K562 (cell line): ENCODE results near the gene OGDH. TPM values are rescaled to one million over a fixed set of nuclear protein-coding genes. Genes with fewer than 3 reads are reported as not detected.
A peak's percentile ranks its signal among the peaks of the same experiment; 100 is the strongest.

Source experiments
- ATAC-seq: fragments of 200-7000 bp; cut with Tn5 transposase; 3 replicates; pipeline ENCODE4 v1.9.1; 2020; ENCODE audit warnings: moderate library complexity
- BruUV-seq: library from RNA; stranded (reverse); fragments of 400-500 nt; replicated peaks from 2 replicates; lab custom pipeline; 2021; lab: Mats Ljungman, UMichigan
- CTCF ChIA-PET: fragments of 300-600 bp; formaldehyde crosslinking; extraction: SDS; loops from one replicate; lab custom pipeline; 2021; ENCODE audit warnings: low intra/inter-chr PET ratio; lab: Yijun Ruan, JAX
- POLR2A ChIA-PET: fragments of 300-600, 350-650 bp; sonication (Branson Sonifier 250); formaldehyde crosslinking; extraction: SDS; loops from one replicate; lab custom pipeline; 2021; ENCODE audit warnings: antibody characterized with exemption, inconsistent platforms; lab: Yijun Ruan, JAX
- DNase-seq, 4 experiments: peaks; one replicate each; pipeline versions ENCODE4 v3.0.0 to v3.0.0-alpha.2; 2011 to 2018; ENCODE audit warnings: low spot score in 3 of 4, mixed read lengths in 3 of 4; ENCODE audit errors: extremely low read depth in 1 of 4
- FAIRE-seq: peaks from 2 replicates; lab custom pipeline; 2011; peaks lifted over from hg19 to GRCh38; lab: Jason Lieb, UNC
- H2AFZ ChIP-seq: 2 replicates; pipeline ENCODE4 v1.6.0; 2011; ENCODE audit warnings: low read depth, low read length, control low read depth, inconsistent platforms
- H3K27ac ChIP-seq: fragments of 200-600 bp; 3 replicates; pipeline ENCODE4 v1.8.0; 2011; ENCODE audit warnings: low read depth, mild to moderate bottlenecking, control low read depth, inconsistent platforms, low read length, moderate library complexity, mixed read lengths; ENCODE audit errors: extremely low read depth
- H3K27me3 ChIP-seq, 2 experiments: fragments of 300-600 bp in 1 of 2; 2 replicates in 1 of 2; 3 replicates in 1 of 2; pipeline versions ENCODE4 v1.6.0 to v1.8.0; 2011; ENCODE audit warnings: inconsistent platforms in 2 of 2, low read length in 2 of 2, mild to moderate bottlenecking in 1 of 2, mixed read lengths in 1 of 2, moderate library complexity in 1 of 2; ENCODE audit not compliant: control insufficient read depth in 2 of 2, insufficient read depth in 2 of 2
- H3K36me3 ChIP-seq: fragments of 300-600 bp; 3 replicates; pipeline ENCODE4 v1.8.0; 2011; ENCODE audit warnings: mild to moderate bottlenecking, low read length, inconsistent platforms; ENCODE audit not compliant: control insufficient read depth, insufficient read depth
- H3K4me1 ChIP-seq, 2 experiments: fragments of 200-600 bp in 1 of 2; replicated peaks in 1 of 2; 2 replicates in 1 of 2; 3 replicates in 1 of 2; pipeline versions ENCODE4 v1.5.1 to v1.8.0; 2011; ENCODE audit warnings: inconsistent platforms in 2 of 2, low read length in 2 of 2, mild to moderate bottlenecking in 1 of 2, mixed read lengths in 1 of 2, moderate library complexity in 1 of 2; ENCODE audit not compliant: control insufficient read depth in 2 of 2, insufficient read depth in 2 of 2
- H3K4me2 ChIP-seq: 2 replicates; pipeline ENCODE4 v1.6.1; 2011; ENCODE audit warnings: low read length, control low read depth, inconsistent platforms, mixed read lengths; ENCODE audit not compliant: insufficient read depth
- H3K4me3 ChIP-seq: fragments of 200-600 bp; sonication (generic), shearing (Covaris generic); 2 replicates; pipeline ENCODE4 v1.5.1; 2016; ENCODE audit warnings: control low read depth, inconsistent platforms
- H3K79me2 ChIP-seq: fragments of 200-600 bp; 3 replicates; pipeline ENCODE4 v1.8.0; 2011; ENCODE audit warnings: low read length, inconsistent platforms; ENCODE audit not compliant: control insufficient read depth, insufficient read depth
- H3K9ac ChIP-seq, 2 experiments: 2 replicates each; pipeline versions ENCODE4 v1.6.0 to v1.6.1; 2011; ENCODE audit warnings: low read depth in 2 of 2, low read length in 2 of 2, control low read depth in 1 of 2, inconsistent platforms in 1 of 2, mild to moderate bottlenecking in 1 of 2, mixed read lengths in 1 of 2; ENCODE audit not compliant: insufficient read depth in 1 of 2
- H3K9me1 ChIP-seq: one replicate; pipeline ENCODE4 v1.6.0; 2011; ENCODE audit warnings: inconsistent platforms, mild to moderate bottlenecking, low read length, moderate library complexity; ENCODE audit not compliant: control insufficient read depth, insufficient read depth
- H3K9me3 ChIP-seq: replicated peaks from 2 replicates; pipeline ENCODE4 v1.5.1; 2011; ENCODE audit warnings: low read depth, low read length, inconsistent platforms; ENCODE audit not compliant: control insufficient read depth, insufficient read depth
- H4K20me1 ChIP-seq: replicated peaks from 2 replicates; pipeline ENCODE4 v1.6.1; 2011; ENCODE audit warnings: low read length, inconsistent platforms, mixed read lengths; ENCODE audit not compliant: control insufficient read depth, insufficient read depth
- BRCA1 ChIP-seq, 2 experiments: fragments of 450-650 bp in 1 of 2; sonication (generic) in 1 of 2; formaldehyde crosslinking in 1 of 2; IDR thresholded peaks; 2 replicates each; pipeline versions ENCODE4 v1.5.0 to v1.6.1; 2017 to 2020; ENCODE audit warnings: mild to moderate bottlenecking in 1 of 2, missing genetic modification reagents in 1 of 2
- EZH2 ChIP-seq: IDR thresholded peaks from 2 replicates; pipeline ENCODE4 v1.6.1; 2012; ENCODE audit warnings: low read depth, mild to moderate bottlenecking, inconsistent platforms, low read length, borderline replicate concordance
- MAFF ChIP-seq: IDR thresholded peaks from 2 replicates; pipeline ENCODE4 v1.6.1; 2012; ENCODE audit warnings: low read length, improper control_type of control experiment
- MYBL2 ChIP-seq, 2 experiments: fragments of 450-650 bp in 1 of 2; sonication (generic) in 1 of 2; formaldehyde crosslinking in 1 of 2; IDR thresholded peaks; 2 replicates each; pipeline versions ENCODE4 v1.6.1 to v1.8.1; 2017 to 2022; ENCODE audit warnings: borderline replicate concordance in 1 of 2, inconsistent platforms in 1 of 2, low read depth in 1 of 2, mild to moderate bottlenecking in 1 of 2, missing genetic modification reagents in 1 of 2, moderate library complexity in 1 of 2
- RBM25 ChIP-seq: fragments of 200-400 bp; formaldehyde crosslinking; IDR thresholded peaks from 2 replicates; pipeline ENCODE4 v1.6.1; 2018; ENCODE audit warnings: low read length, low read depth, moderate library complexity; ENCODE audit not compliant: severe bottlenecking
- SRSF1 ChIP-seq: fragments of 200-400 bp; formaldehyde crosslinking; IDR thresholded peaks from 2 replicates; pipeline ENCODE4 v1.6.1; 2017; ENCODE audit warnings: mild to moderate bottlenecking, low read depth, low read length, moderate library complexity
- TAF1 ChIP-seq: IDR thresholded peaks from 2 replicates; pipeline ENCODE4 v1.6.1; 2011; ENCODE audit warnings: mild to moderate bottlenecking, low read length, moderate library complexity; ENCODE audit not compliant: insufficient read depth, control insufficient read depth, severe bottlenecking; ENCODE audit errors: extremely low read depth
- ZNF407 ChIP-seq: fragments of 450-650 bp; IDR thresholded peaks from 2 replicates; pipeline ENCODE4 v1.6.1; 2016; ENCODE audit warnings: low read depth
- WGBS: fragments of 100-300 bp; shearing (Covaris generic); methylation state at CpG from one replicate; pipeline ENCODE4 v1.1.6; 2016; ENCODE audit warnings: low coverage, mixed read lengths; ENCODE audit not compliant: insufficient coverage; ENCODE audit errors: missing lambda C conversion rate; 5-methylcytosine and 5-hydroxymethylcytosine counted together
- in situ Hi-C: fragments of 300-500 bp; cut with MboI; formaldehyde crosslinking; loops from 4 replicates; pipeline ENCODE4 v1.15.0; 2018; ENCODE audit warnings: inconsistent platforms, mixed read lengths
- intact Hi-C: fragments of 100-400 bp; cut with micrococcal nuclease; formaldehyde crosslinking; loops from 2 replicates; pipeline ENCODE4 v1.14.2; 2022
- polyA plus RNA-seq, 8 experiments: library from polyadenylated mRNA; depleted of rRNA in 4 of 8; stranded (reverse) in 5 of 8; unstranded in 3 of 8; fragments of >200 nt; fragmentation: Nextera tagmentation in 2 of 8; fragmentation: Illumina TruSeq in 1 of 8; extraction: Ambion mirVana in 2 of 8; extraction: Trizol in 1 of 8; gene quantifications; 2 replicates each; pipeline versions ENCODE4 v1.2.1 to v1.2.3, GENCODE V29; 2011 to 2014; ENCODE audit warnings: inconsistent platforms in 1 of 8, missing spikeins in 1 of 8
- total RNA-seq, 7 experiments: library from RNA; depleted of rRNA in 6 of 7; stranded (reverse); fragments of >200 nt in 6 of 7; fragmentation: Illumina TruSeq in 2 of 7; extraction: Trizol in 2 of 7; gene quantifications; 2 replicates each; pipeline versions ENCODE4 v1.2.1 to v1.2.3, GENCODE V29; 2011 to 2021; ENCODE audit warnings: low replicate concordance in 1 of 7

The OGDH gene
- total and polyA plus RNA-seq, 9 of the 15 experiments (the other 6 are each of a cell fraction or from before 2014, with no cell fraction given): 3.1 to 80.3 (median 23.5) TPM

- H3K9ac ChIP-seq: peak overlapping the region in 1 of 2 experiments; percentile 2; a peak in 1 of 4 replicates
- no peak overlapping the region for H3K4me3 ChIP-seq
- no peaks in the 10 kb centered on the region for H3K27me3 ChIP-seq
- intact Hi-C loops: no loop called here
- peaks cover 14% of the 10 kb centered on the region for H4K20me1 ChIP-seq
- peaks cover 19% of the 10 kb centered on the region; the same call in 2 of the 3 replicates for H3K36me3 ChIP-seq
- FAIRE-seq (no peak), ATAC-seq (no peak), DNase-seq (no peak)
- WGBS: 86% methylated on average over 3 of the region's 3 CpGs
- H3K4me2 ChIP-seq: no peak overlapping the region
- H3K9me3 ChIP-seq: no peaks in the 10 kb centered on the region
- ChIA-PET CTCF (no interaction called here), POLR2A (interaction anchor here (0.6 to 1.9 kb wide), 4 partner anchors 10 to 257 kb away, joined by 3 to 7 read pairs (median 4); partner anchors contain the start of gene H2AZ2)
- in situ Hi-C loops: no loop called here
- no peaks in the 10 kb centered on the region for H3K9me1 ChIP-seq
- TF ChIP-seq BRCA1 (IDR thresholded peaks at IDR 0.05) (no peak), BRCA1 (CRISPR knock-in tag; IDR thresholded peaks at IDR 0.05) (no peak), EZH2 (no peak), MAFF (no peak), TAF1 (no peak), ZNF407 (no peak), MYBL2 (IDR thresholded peaks at IDR 0.05; ENCODE audit: low read depth) (no peak), MYBL2 (CRISPR knock-in tag; IDR thresholded peaks at IDR 0.05; ENCODE audit: borderline replicate concordance) (no peak), RBM25 (no peak), SRSF1 (no peak)
- TF ChIP-seq, all 486 proteins: peak for 0
- Histone ChIP-seq H3K79me2 (peaks cover 57% of the 10 kb centered on the region), H3K4me1 (peaks cover 26% of the 10 kb centered on the region in 2 experiments; a peak in 4 of 5 replicates), H3K27ac (no peak overlapping the region), H2AFZ (no peak overlapping the region)
- BruUV-seq: no TSS peak
These were observed 144.0 kb downstream of the OGDH start for GRCh38 chr7:44750424-44750823.
